Smooth muscle cell (in vitro differentiated cells): ENCODE results near the gene CAMSAP2. TPM values are rescaled to one million over a fixed set of nuclear protein-coding genes. Genes with fewer than 3 reads are reported as not detected.

Experiments
- DNase-seq: peaks from one replicate; lab custom pipeline; 2025; ENCODE audit not compliant: unreplicated experiment; lab: John Stamatoyannopoulos, UW
- H2AFZ ChIP-seq: fragments of 200-600 bp; sonication (generic); 2 replicates; pipeline ENCODE4 v1.6.0; 2016; ENCODE audit warnings: antibody characterized with exemption, low read depth, mild to moderate bottlenecking
- H3F3A ChIP-seq: fragments of 200-600 bp; sonication (generic); 2 replicates; pipeline ENCODE4 v1.6.0; 2017; ENCODE audit warnings: antibody characterized with exemption, low read depth
- H3K27ac ChIP-seq: fragments of 200-600 bp; sonication (generic); 2 replicates; pipeline ENCODE4 v1.5.1; 2016; ENCODE audit warnings: low read depth, mild to moderate bottlenecking
- H3K27me3 ChIP-seq: fragments of 200-600 bp; sonication (generic); 2 replicates; pipeline ENCODE4 v1.6.1; 2016; ENCODE audit warnings: low read depth, mild to moderate bottlenecking
- H3K36me3 ChIP-seq: fragments of 200-600 bp; sonication (generic); 2 replicates; pipeline ENCODE4 v1.5.1; 2016; ENCODE audit warnings: low read depth
- H3K4me1 ChIP-seq: fragments of 200-600 bp; sonication (generic); 2 replicates; pipeline ENCODE4 v1.5.1; 2016; ENCODE audit warnings: low read depth
- H3K4me2 ChIP-seq: fragments of 200-600 bp; sonication (generic); 2 replicates; pipeline ENCODE4 v1.6.0; 2016; ENCODE audit warnings: mild to moderate bottlenecking
- H3K4me3 ChIP-seq: fragments of 200-600 bp; sonication (generic); 2 replicates; pipeline ENCODE4 v1.5.1; 2016; ENCODE audit warnings: mild to moderate bottlenecking
- H3K79me2 ChIP-seq: fragments of 200-600 bp; sonication (generic); 2 replicates; pipeline ENCODE4 v1.6.0; 2016; ENCODE audit warnings: low read depth, mild to moderate bottlenecking
- H3K9ac ChIP-seq: fragments of 200-600 bp; sonication (generic); 2 replicates; pipeline ENCODE4 v1.6.0; 2016; ENCODE audit warnings: low read depth
- H3K9me3 ChIP-seq: fragments of 200-600 bp; sonication (generic); replicated peaks from 2 replicates; pipeline ENCODE4 v1.5.1; 2016; ENCODE audit warnings: low read depth
- H4K20me1 ChIP-seq: fragments of 200-600 bp; sonication (generic); 2 replicates; pipeline ENCODE4 v1.6.0; 2016; ENCODE audit warnings: low read depth
- WGBS: methylation state at CpG from one replicate; pipeline ENCODE4 v1.1.7; 2016; ENCODE audit warnings: low lambda C conversion rate; 5-methylcytosine and 5-hydroxymethylcytosine counted together
- polyA plus RNA-seq: library from polyadenylated mRNA; unstranded; fragments of >200 nt; fragmentation: Nextera tagmentation; extraction: Ambion mirVana; gene quantifications from 2 replicates; pipeline ENCODE4 v1.2.1, GENCODE V29; 2016
- total RNA-seq: library from RNA; depleted of rRNA; stranded (reverse); fragments of >200 nt; gene quantifications from 2 replicates; pipeline ENCODE4 v1.2.3, GENCODE V29; 2014
- TF ChIP-seq, protein P1 (sequence below): fragments of 200-600 bp; sonication (generic); IDR thresholded peaks from 2 replicates; pipeline ENCODE4 v1.5.1; 2017; ENCODE audit warnings: borderline replicate concordance, mild to moderate bottlenecking, antibody characterized with exemption; ENCODE audit not compliant: insufficient read depth, poor library complexity, severe bottlenecking

Gene CAMSAP2
- total and polyA plus RNA-seq, 2 experiments from 2014 or later = 12.9 to 57.5 TPM

GRCh38 chr1:200899954-200900867, 161.5 kb downstream of the CAMSAP2 start:
- no peak for DNase-seq
- WGBS = 96% methylated on average over 14 of the region's 16 CpGs
- Histone ChIP-seq H2AFZ (no peak overlapping the region), H3K79me2 (no peaks in the 10 kb centered on the region), H3F3A (no peaks in the 10 kb centered on the region), H3K4me3 (no peak overlapping the region), H3K4me1 (peaks cover 15% of the 10 kb centered on the region), H3K9ac (no peak overlapping the region), H3K27me3 (no peaks in the 10 kb centered on the region), H3K4me2 (no peak overlapping the region), H3K9me3 (no peaks in the 10 kb centered on the region), H3K27ac (no peak overlapping the region), H3K36me3 (no peaks in the 10 kb centered on the region), H4K20me1 (peaks cover 16% of the 10 kb centered on the region)
- TF ChIP-seq, protein P1, sequence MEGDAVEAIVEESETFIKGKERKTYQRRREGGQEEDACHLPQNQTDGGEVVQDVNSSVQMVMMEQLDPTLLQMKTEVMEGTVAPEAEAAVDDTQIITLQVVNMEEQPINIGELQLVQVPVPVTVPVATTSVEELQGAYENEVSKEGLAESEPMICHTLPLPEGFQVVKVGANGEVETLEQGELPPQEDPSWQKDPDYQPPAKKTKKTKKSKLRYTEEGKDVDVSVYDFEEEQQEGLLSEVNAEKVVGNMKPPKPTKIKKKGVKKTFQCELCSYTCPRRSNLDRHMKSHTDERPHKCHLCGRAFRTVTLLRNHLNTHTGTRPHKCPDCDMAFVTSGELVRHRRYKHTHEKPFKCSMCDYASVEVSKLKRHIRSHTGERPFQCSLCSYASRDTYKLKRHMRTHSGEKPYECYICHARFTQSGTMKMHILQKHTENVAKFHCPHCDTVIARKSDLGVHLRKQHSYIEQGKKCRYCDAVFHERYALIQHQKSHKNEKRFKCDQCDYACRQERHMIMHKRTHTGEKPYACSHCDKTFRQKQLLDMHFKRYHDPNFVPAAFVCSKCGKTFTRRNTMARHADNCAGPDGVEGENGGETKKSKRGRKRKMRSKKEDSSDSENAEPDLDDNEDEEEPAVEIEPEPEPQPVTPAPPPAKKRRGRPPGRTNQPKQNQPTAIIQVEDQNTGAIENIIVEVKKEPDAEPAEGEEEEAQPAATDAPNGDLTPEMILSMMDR = no peak

DNA sequence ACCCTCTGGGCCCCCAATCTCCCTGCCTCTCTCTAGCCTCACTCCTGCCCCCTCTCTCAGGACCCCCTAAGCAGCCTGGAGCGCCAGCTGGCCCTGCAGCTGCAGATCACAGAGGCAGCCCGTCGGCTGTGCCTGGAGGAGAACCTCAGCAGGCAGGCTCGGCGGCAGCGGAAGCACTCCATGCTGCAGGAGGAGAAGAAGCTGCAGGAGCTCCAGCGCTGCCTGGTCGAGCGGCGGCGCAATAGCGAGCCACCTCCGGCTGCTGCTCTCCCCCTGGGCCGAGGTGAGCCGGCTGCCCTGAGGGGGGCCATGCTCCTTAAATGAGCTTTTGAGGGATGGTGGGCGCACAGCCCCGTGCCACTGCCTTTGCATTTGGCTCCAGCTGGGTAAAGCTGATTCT, 162.2 kb downstream of the CAMSAP2 start:
- Histone ChIP-seq H4K20me1 (peaks cover 16% of the 10 kb centered on the region), H2AFZ (no peak overlapping the region), H3K79me2 (no peaks in the 10 kb centered on the region), H3K27ac (no peak overlapping the region), H3K4me1 (peaks cover 8% of the 10 kb centered on the region), H3K4me3 (no peak overlapping the region), H3K4me2 (no peak overlapping the region), H3F3A (no peaks in the 10 kb centered on the region), H3K27me3 (no peaks in the 10 kb centered on the region), H3K9ac (no peak overlapping the region), H3K36me3 (no peaks in the 10 kb centered on the region), H3K9me3 (no peaks in the 10 kb centered on the region)
- no peak for DNase-seq
- TF ChIP-seq, protein P1 = no peak
- WGBS = 97% methylated on average over 17 of the region's 17 CpGs

- H3K4me2 ChIP-seq = no peak overlapping the region
- no peaks in the 10 kb centered on the region for H3K36me3 ChIP-seq
Observed at GRCh38 chr1:200901350-200901749, 162.7 kb downstream of the CAMSAP2 start.

More at GRCh38 chr1:200901350-200901749, 162.7 kb downstream of the CAMSAP2 start:
- WGBS = 96% methylated on average over 5 of the region's 5 CpGs
- Histone ChIP-seq H3K9me3 (no peaks in the 10 kb centered on the region), H2AFZ (no peak overlapping the region), H3F3A (no peaks in the 10 kb centered on the region), H4K20me1 (peaks cover 16% of the 10 kb centered on the region), H3K4me3 (no peak overlapping the region), H3K9ac (no peak overlapping the region), H3K79me2 (no peaks in the 10 kb centered on the region), H3K4me1 (peaks cover 3% of the 10 kb centered on the region), H3K27me3 (no peaks in the 10 kb centered on the region), H3K27ac (no peak overlapping the region)
- TF ChIP-seq, protein P1 = no peak
- DNase-seq = no peak
